ENCODE results near the gene SFRP4.

Gene SFRP4

GRCh38 chr7:37928878-37929277, 12.3 kb upstream of the SFRP4 start:
- FAIRE-seq = no peak
- TF ChIP-seq SPI1 (IDR thresholded peaks at IDR 0.05; ENCODE audit: low read depth, low read length) = no peak

DNA sequence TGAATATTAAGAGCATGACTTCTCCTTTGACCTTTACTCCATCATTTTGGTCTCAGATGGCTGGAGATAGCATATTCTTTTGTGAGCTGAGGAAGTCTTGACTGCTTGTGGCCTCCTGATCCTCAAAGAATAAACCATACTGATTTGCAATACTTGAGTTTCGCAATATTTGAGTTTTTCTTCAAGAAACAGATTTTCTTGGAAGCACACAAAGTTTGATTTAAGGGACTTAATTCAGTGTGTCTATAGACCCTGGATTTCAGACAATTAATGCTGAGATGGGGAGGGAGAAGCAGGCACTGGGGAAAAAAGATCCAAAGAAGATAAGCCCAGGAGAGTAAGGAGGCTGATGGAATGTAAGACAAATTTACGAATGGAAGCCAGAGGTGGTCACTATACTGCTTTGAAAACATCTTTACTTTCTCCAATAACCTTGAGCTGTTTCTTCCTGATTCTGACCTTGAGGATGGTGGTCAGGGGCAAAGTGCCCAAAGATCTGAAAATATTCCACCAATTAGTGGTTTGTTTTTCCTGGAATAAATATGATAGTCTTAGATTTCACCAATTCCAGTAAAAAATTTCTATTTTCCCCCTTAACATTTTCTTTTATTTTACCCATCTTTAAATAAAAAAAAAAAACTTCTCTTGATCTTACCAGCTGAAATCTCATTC, 11.3 kb upstream of the SFRP4 start:
- FAIRE-seq (no peak), DNase-seq (ENCODE audit: insufficient read length, low spot score) (no peak)
- TF ChIP-seq POLR2A (IDR thresholded peaks at IDR 0.05; ENCODE audit: low read depth, low read length) = no peak
- TF ChIP-seq POU2F2 (IDR thresholded peaks at IDR 0.05; ENCODE audit: low read depth, low read length) = no peak
- no peak for TF ChIP-seq POLR2AphosphoS5 (IDR thresholded peaks at IDR 0.05; ENCODE audit: low read depth, low read length)
- TF ChIP-seq TAF1 (IDR thresholded peaks at IDR 0.05; ENCODE audit: low read depth, low read length) = no peak
- no peak for TF ChIP-seq PAX5 (IDR thresholded peaks at IDR 0.05; ENCODE audit: insufficient read depth, low read length, severe bottlenecking)
- no peak for TF ChIP-seq SPI1 (IDR thresholded peaks at IDR 0.05; ENCODE audit: low read depth, low read length)

More at GRCh38 chr7:37928878-37929277, 12.3 kb upstream of the SFRP4 start:
- DNase-seq (ENCODE audit: insufficient read length, low spot score) = no peak

DNA sequence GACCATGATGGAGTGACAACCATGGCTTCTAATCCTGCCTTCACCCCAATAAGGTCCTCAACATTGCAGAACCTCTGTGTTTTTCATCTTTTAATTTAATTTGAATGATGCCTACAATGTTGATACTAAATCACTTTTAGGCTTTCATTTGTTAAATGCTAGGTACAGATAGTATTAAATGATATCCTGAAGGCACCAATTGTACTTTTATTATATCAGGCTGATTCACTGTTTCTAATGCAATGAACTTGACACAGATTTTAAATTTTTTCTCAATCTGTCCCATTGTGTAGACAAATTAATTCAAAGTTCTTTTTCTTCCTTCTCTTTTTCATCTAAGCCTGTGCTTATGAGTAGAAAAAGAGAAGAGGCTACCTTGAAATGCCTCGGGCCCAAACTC, 9.0 kb upstream of the SFRP4 start:
- DNase-seq (ENCODE audit: insufficient read length, low spot score) (no peak), FAIRE-seq (no peak)
- no peak for TF ChIP-seq SPI1 (IDR thresholded peaks at IDR 0.05; ENCODE audit: low read depth, low read length)
- TF ChIP-seq TAF1 (IDR thresholded peaks at IDR 0.05; ENCODE audit: low read depth, low read length) = no peak
- TF ChIP-seq POLR2AphosphoS5 (IDR thresholded peaks at IDR 0.05; ENCODE audit: low read depth, low read length) = no peak
- TF ChIP-seq POLR2A (IDR thresholded peaks at IDR 0.05; ENCODE audit: low read depth, low read length) = no peak
- no peak for TF ChIP-seq PAX5 (IDR thresholded peaks at IDR 0.05; ENCODE audit: insufficient read depth, low read length, severe bottlenecking)

GRCh38 chr7:37924491-37925041, 7.9 kb upstream of the SFRP4 start:
- no peak for DNase-seq (ENCODE audit: insufficient read length, low spot score)

DNA sequence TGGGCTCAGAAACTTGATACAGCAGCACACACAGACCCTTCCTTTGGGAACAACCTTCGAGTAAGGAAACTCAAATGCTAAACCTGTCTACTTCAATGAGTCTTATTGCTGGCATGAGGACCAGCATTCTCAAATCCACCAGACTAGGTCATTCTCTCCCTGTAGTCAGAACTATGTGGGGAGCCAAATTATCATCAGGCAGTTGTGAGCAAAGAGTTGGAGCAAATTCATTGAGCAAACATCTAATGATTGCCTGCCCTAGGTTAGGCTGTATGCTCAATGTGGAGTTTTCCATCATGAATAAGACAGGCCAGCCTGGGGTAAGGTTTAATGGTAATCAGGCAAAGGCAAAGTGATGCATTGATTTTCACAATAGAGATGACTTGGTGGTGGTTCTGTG, 7.4 kb upstream of the SFRP4 start:
- DNase-seq (ENCODE audit: insufficient read length, low spot score) (no peak), FAIRE-seq (no peak)
- no peak for TF ChIP-seq SPI1 (IDR thresholded peaks at IDR 0.05; ENCODE audit: low read depth, low read length)
- no peak for TF ChIP-seq PAX5 (IDR thresholded peaks at IDR 0.05; ENCODE audit: insufficient read depth, low read length, severe bottlenecking)
- no peak for TF ChIP-seq POLR2A (IDR thresholded peaks at IDR 0.05; ENCODE audit: low read depth, low read length)
- TF ChIP-seq TAF1 (IDR thresholded peaks at IDR 0.05; ENCODE audit: low read depth, low read length) = no peak
- no peak for TF ChIP-seq POU2F2 (IDR thresholded peaks at IDR 0.05; ENCODE audit: low read depth, low read length)
- TF ChIP-seq POLR2AphosphoS5 (IDR thresholded peaks at IDR 0.05; ENCODE audit: low read depth, low read length) = no peak

More at GRCh38 chr7:37924491-37925041, 7.9 kb upstream of the SFRP4 start:
- FAIRE-seq = no peak
- no peak for TF ChIP-seq SPI1 (IDR thresholded peaks at IDR 0.05; ENCODE audit: low read depth, low read length)
- no peak for TF ChIP-seq POU2F2 (IDR thresholded peaks at IDR 0.05; ENCODE audit: low read depth, low read length)
- no peak for TF ChIP-seq TAF1 (IDR thresholded peaks at IDR 0.05; ENCODE audit: low read depth, low read length)
- no peak for TF ChIP-seq PAX5 (IDR thresholded peaks at IDR 0.05; ENCODE audit: insufficient read depth, low read length, severe bottlenecking)
- no peak for TF ChIP-seq POLR2AphosphoS5 (IDR thresholded peaks at IDR 0.05; ENCODE audit: low read depth, low read length)
- TF ChIP-seq POLR2A (IDR thresholded peaks at IDR 0.05; ENCODE audit: low read depth, low read length) = no peak

GRCh38 chr7:37921876-37922275, 5.3 kb upstream of the SFRP4 start:
- TF ChIP-seq TAF1 (IDR thresholded peaks at IDR 0.05; ENCODE audit: low read depth, low read length) (no peak), POLR2A (IDR thresholded peaks at IDR 0.05; ENCODE audit: low read depth, low read length) (no peak), POLR2AphosphoS5 (IDR thresholded peaks at IDR 0.05; ENCODE audit: low read depth, low read length) (no peak), SPI1 (IDR thresholded peaks at IDR 0.05; ENCODE audit: low read depth, low read length) (no peak), POU2F2 (IDR thresholded peaks at IDR 0.05; ENCODE audit: low read depth, low read length) (no peak), PAX5 (IDR thresholded peaks at IDR 0.05; ENCODE audit: insufficient read depth, low read length, severe bottlenecking) (no peak)
- no peak for DNase-seq (ENCODE audit: insufficient read length, low spot score)
- FAIRE-seq = no peak

- peak; percentile 52 for FAIRE-seq
- no peak for DNase-seq (ENCODE audit: insufficient read length, low spot score)
- no peak for TF ChIP-seq TAF1 (IDR thresholded peaks at IDR 0.05; ENCODE audit: low read depth, low read length)
- no peak for TF ChIP-seq PAX5 (IDR thresholded peaks at IDR 0.05; ENCODE audit: insufficient read depth, low read length, severe bottlenecking)
- no peak for TF ChIP-seq POLR2A (IDR thresholded peaks at IDR 0.05; ENCODE audit: low read depth, low read length)
- no peak for TF ChIP-seq POU2F2 (IDR thresholded peaks at IDR 0.05; ENCODE audit: low read depth, low read length)
- TF ChIP-seq SPI1 (IDR thresholded peaks at IDR 0.05; ENCODE audit: low read depth, low read length) = no peak
- TF ChIP-seq POLR2AphosphoS5 (IDR thresholded peaks at IDR 0.05; ENCODE audit: low read depth, low read length) = no peak
Observed at GRCh38 chr7:37920849-37921805, 4.5 kb upstream of the SFRP4 start.

DNA sequence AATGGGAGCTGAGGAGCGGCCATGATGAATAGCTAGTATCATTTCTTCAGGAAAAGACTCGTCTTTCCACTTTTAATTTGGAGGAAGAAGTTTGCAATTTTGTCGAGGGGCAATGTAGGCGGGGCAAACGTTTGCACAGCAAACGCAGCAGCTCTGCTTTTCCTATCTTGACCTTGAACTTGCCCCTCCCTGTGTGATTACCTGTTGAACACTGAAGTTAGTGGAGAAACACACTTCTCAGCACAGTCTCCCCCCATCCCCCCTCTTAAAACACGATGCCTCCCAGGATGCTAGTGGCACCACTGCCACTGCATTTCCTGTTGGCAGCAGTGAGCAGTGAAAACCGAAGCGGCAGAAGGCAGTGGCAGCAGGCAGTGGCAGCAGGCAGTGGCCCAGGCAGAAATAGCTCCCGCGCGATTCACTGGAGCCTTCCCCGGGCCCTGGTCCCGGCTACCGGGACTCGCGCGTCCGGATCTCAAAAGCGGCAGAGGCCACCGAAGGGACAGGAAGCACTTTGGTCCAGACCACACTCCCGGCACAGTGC, 3.8 kb upstream of the SFRP4 start, which contains the start of gene EPDR1:
EPDR1 (plus strand) TSS at position 336 of the 544 bp plus-strand sequence. CDS start 300 bp downstream, outside the sequence.
- FAIRE-seq = peak; percentile 87
- DNase-seq (ENCODE audit: insufficient read length, low spot score) = no peak
- no peak for TF ChIP-seq PAX5 (IDR thresholded peaks at IDR 0.05; ENCODE audit: insufficient read depth, low read length, severe bottlenecking)
- no peak for TF ChIP-seq TAF1 (IDR thresholded peaks at IDR 0.05; ENCODE audit: low read depth, low read length)
- TF ChIP-seq POU2F2 (IDR thresholded peaks at IDR 0.05; ENCODE audit: low read depth, low read length) = no peak
- no peak for TF ChIP-seq SPI1 (IDR thresholded peaks at IDR 0.05; ENCODE audit: low read depth, low read length)

- no peak for DNase-seq (ENCODE audit: insufficient read length, low spot score)
- FAIRE-seq = no peak
- TF ChIP-seq TAF1 (IDR thresholded peaks at IDR 0.05; ENCODE audit: low read depth, low read length) (no peak), POLR2A (IDR thresholded peaks at IDR 0.05; ENCODE audit: low read depth, low read length) (no peak), PAX5 (IDR thresholded peaks at IDR 0.05; ENCODE audit: insufficient read depth, low read length, severe bottlenecking) (no peak), SPI1 (IDR thresholded peaks at IDR 0.05; ENCODE audit: low read depth, low read length) (no peak), POLR2AphosphoS5 (IDR thresholded peaks at IDR 0.05; ENCODE audit: low read depth, low read length) (no peak), POU2F2 (IDR thresholded peaks at IDR 0.05; ENCODE audit: low read depth, low read length) (no peak)
Observed at GRCh38 chr7:37918526-37918925, 1.9 kb upstream of the SFRP4 start.

All from GM12891 (cell line).